DND-41 (cell line): Measurements from ENCODE around the gene MMD.

Experiments
- ATAC-seq: fragments of 200-7000 bp; cut with Tn5 transposase; 3 replicates; pipeline ENCODE4 v1.9.1; 2021; ENCODE audit warnings: low read depth; ENCODE audit not compliant: insufficient read depth
- DNase-seq: peaks from one replicate; pipeline ENCODE4 v3.0.0-alpha.2; 2020
- H2AFZ ChIP-seq: 2 replicates; pipeline ENCODE4 v1.6.0; 2012; ENCODE audit warnings: low read depth, low read length
- H3K27ac ChIP-seq: 2 replicates; pipeline ENCODE4 v1.5.1; 2012; ENCODE audit warnings: low read length, inconsistent platforms
- H3K27me3 ChIP-seq: fragments of 200-600 bp; sonication (generic); 2 replicates; pipeline ENCODE4 v1.6.0; 2012; ENCODE audit warnings: low read length, mild to moderate bottlenecking, inconsistent platforms; ENCODE audit not compliant: insufficient read depth, poor library complexity
- H3K36me3 ChIP-seq: 2 replicates; pipeline ENCODE4 v1.5.1; 2012; ENCODE audit warnings: low read length, inconsistent platforms; ENCODE audit not compliant: insufficient read depth
- H3K4me1 ChIP-seq: 2 replicates; pipeline ENCODE4 v1.5.1; 2012; ENCODE audit warnings: mild to moderate bottlenecking, low read length; ENCODE audit not compliant: insufficient read depth
- H3K4me2 ChIP-seq: 2 replicates; pipeline ENCODE4 v1.6.0; 2012; ENCODE audit warnings: mild to moderate bottlenecking, moderate library complexity, low read length, inconsistent platforms; ENCODE audit not compliant: insufficient read depth
- H3K4me3 ChIP-seq, 2 experiments: fragments of 200-600 bp in 1 of 2; shearing (Covaris generic) in 1 of 2; 2 replicates each; pipeline ENCODE4 v1.5.1; 2012 to 2016; ENCODE audit warnings: inconsistent platforms in 2 of 2, low read length in 2 of 2, mild to moderate bottlenecking in 2 of 2, low read depth in 1 of 2, moderate library complexity in 1 of 2
- H3K79me2 ChIP-seq: 2 replicates; pipeline ENCODE4 v1.6.0; 2012; ENCODE audit warnings: low read length, inconsistent platforms; ENCODE audit not compliant: insufficient read depth
- H3K9ac ChIP-seq: 2 replicates; pipeline ENCODE4 v1.6.0; 2012; ENCODE audit warnings: low read depth, mild to moderate bottlenecking, inconsistent platforms, low read length, moderate library complexity
- H3K9me3 ChIP-seq: 2 replicates; pipeline ENCODE4 v1.5.1; 2012; ENCODE audit warnings: low read length, moderate library complexity, mild to moderate bottlenecking, inconsistent platforms; ENCODE audit not compliant: insufficient read depth, severe bottlenecking
- H4K20me1 ChIP-seq: 2 replicates; pipeline ENCODE4 v1.6.0; 2012; ENCODE audit warnings: low read length; ENCODE audit not compliant: insufficient read depth
- EZH2 ChIP-seq: IDR thresholded peaks from 3 replicates; pipeline ENCODE4 v1.6.1; 2012; ENCODE audit warnings: borderline replicate concordance, low read depth, mild to moderate bottlenecking, moderate library complexity, low read length, inconsistent platforms; ENCODE audit not compliant: severe bottlenecking
- TF ChIP-seq, protein P1 (sequence below): IDR thresholded peaks from 2 replicates; pipeline ENCODE4 v1.5.1; 2012; ENCODE audit warnings: borderline replicate concordance, low read length, moderate library complexity, mild to moderate bottlenecking; ENCODE audit not compliant: poor library complexity, severe bottlenecking; ENCODE audit errors: extremely low read depth

The MMD gene

GRCh38 chr17:55427587-55427882, 5.9 kb upstream of the MMD start:
- ATAC-seq (no peak), DNase-seq (no peak)
- no peaks in the 10 kb centered on the region for H3K9me3 ChIP-seq
- TF ChIP-seq EZH2, result no peak
- TF ChIP-seq, protein P1, sequence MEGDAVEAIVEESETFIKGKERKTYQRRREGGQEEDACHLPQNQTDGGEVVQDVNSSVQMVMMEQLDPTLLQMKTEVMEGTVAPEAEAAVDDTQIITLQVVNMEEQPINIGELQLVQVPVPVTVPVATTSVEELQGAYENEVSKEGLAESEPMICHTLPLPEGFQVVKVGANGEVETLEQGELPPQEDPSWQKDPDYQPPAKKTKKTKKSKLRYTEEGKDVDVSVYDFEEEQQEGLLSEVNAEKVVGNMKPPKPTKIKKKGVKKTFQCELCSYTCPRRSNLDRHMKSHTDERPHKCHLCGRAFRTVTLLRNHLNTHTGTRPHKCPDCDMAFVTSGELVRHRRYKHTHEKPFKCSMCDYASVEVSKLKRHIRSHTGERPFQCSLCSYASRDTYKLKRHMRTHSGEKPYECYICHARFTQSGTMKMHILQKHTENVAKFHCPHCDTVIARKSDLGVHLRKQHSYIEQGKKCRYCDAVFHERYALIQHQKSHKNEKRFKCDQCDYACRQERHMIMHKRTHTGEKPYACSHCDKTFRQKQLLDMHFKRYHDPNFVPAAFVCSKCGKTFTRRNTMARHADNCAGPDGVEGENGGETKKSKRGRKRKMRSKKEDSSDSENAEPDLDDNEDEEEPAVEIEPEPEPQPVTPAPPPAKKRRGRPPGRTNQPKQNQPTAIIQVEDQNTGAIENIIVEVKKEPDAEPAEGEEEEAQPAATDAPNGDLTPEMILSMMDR, result no peak
- no peak overlapping the region for H3K9ac ChIP-seq
- H3K27ac ChIP-seq, result no peak overlapping the region
- H3K27me3 ChIP-seq, result peaks cover 22% of the 10 kb centered on the region
- H4K20me1 ChIP-seq, result no peaks in the 10 kb centered on the region
- H3K36me3 ChIP-seq, result no peaks in the 10 kb centered on the region
- no peak overlapping the region for H3K4me3 ChIP-seq
- no peak overlapping the region for H2AFZ ChIP-seq
- H3K79me2 ChIP-seq, result no peaks in the 10 kb centered on the region
- peaks cover 3% of the 10 kb centered on the region; the same call in 1 of the 2 replicates for H3K4me1 ChIP-seq
- H3K4me2 ChIP-seq, result no peak overlapping the region

DNA sequence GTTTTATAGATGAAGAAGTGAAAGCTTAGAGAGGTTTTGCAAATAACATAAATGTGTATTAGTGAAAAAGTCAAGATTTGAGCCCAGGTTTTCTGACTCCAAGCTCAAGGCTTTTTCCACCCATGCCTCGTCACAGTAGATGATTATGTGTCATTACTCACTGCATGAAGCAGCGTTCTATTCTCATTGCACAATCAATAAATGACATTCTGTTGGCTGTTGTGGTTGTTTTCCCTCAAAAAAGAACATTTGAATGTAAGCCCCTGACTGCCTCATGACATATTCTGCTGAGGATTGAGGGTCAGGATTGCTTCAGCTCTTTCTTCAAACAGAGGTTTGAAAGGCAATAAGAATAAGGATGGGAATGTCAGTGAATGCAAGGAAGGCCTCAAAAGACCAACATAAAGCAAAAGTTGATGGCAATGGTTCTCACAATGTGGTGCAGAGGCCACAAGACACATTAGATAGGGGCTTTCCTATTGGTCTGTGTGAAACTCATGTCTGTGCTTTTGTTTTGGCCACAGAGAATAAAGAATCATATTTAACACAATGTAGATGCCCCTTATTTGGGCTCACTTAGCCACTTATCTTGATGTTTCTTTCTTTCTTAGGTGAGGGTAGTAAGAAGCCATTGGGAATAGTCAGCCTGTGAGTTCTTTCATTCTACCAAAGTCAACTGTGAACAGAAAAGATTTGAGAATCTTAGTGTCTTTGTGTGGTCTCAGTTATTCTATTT, 5.4 kb upstream of the MMD start:
- Histone ChIP-seq H3K27ac (no peak overlapping the region), H3K4me2 (no peak overlapping the region), H3K9ac (no peak overlapping the region), H3K9me3 (no peaks in the 10 kb centered on the region), H3K79me2 (no peaks in the 10 kb centered on the region), H3K4me3 (no peak overlapping the region), H2AFZ (no peak overlapping the region), H3K4me1 (peaks cover 8% of the 10 kb centered on the region), H4K20me1 (no peaks in the 10 kb centered on the region), H3K27me3 (peaks cover 22% of the 10 kb centered on the region), H3K36me3 (no peaks in the 10 kb centered on the region)
- no peak for ATAC-seq
- DNase-seq, result no peak
- no peak for TF ChIP-seq EZH2
- TF ChIP-seq, protein P1, result no peak

GRCh38 chr17:55424893-55425540, 3.4 kb upstream of the MMD start:
- H3K36me3 ChIP-seq, result peaks cover 5% of the 10 kb centered on the region; the same call in 1 of the 2 replicates
- ATAC-seq, result no peak
- H3K4me1 ChIP-seq, result peaks cover 14% of the 10 kb centered on the region
- peaks cover 17% of the 10 kb centered on the region for H3K79me2 ChIP-seq
- no peak for DNase-seq
- H3K9ac ChIP-seq, result no peak overlapping the region
- H3K4me3 ChIP-seq, result no peak overlapping the region
- H2AFZ ChIP-seq, result no peak overlapping the region
- H4K20me1 ChIP-seq, result no peaks in the 10 kb centered on the region
- H3K4me2 ChIP-seq, result no peak overlapping the region
- H3K27me3 ChIP-seq, result peaks cover 22% of the 10 kb centered on the region
- TF ChIP-seq EZH2, result no peak
- TF ChIP-seq, protein P1, result no peak
- no peak overlapping the region for H3K27ac ChIP-seq
- no peaks in the 10 kb centered on the region for H3K9me3 ChIP-seq
